A673 (cell line): ENCODE measurements around the gene AKAP1.

Source experiments
- EZH2 ChIP-seq: fragments of 200-600 bp; sonication (generic); IDR thresholded peaks from 2 replicates; pipeline ENCODE4 v1.6.1; 2017; ENCODE audit warnings: borderline replicate concordance, low read depth, mild to moderate bottlenecking, mixed read lengths, antibody characterized with exemption, low read length; ENCODE audit not compliant: poor library complexity, severe bottlenecking
- TF ChIP-seq, protein P1 (sequence below): fragments of 300-800, 200-600 bp; sonication (generic); conservative IDR thresholded peaks from 2 replicates; pipeline ENCODE4 v1.5.1; 2017; ENCODE audit warnings: low read depth, mild to moderate bottlenecking, antibody characterized with exemption, low read length, moderate library complexity, mixed read lengths

GRCh38 chr17:57146273-57146672 lies 61.2 kb downstream of the AKAP1 start:
- TF ChIP-seq, protein P1, sequence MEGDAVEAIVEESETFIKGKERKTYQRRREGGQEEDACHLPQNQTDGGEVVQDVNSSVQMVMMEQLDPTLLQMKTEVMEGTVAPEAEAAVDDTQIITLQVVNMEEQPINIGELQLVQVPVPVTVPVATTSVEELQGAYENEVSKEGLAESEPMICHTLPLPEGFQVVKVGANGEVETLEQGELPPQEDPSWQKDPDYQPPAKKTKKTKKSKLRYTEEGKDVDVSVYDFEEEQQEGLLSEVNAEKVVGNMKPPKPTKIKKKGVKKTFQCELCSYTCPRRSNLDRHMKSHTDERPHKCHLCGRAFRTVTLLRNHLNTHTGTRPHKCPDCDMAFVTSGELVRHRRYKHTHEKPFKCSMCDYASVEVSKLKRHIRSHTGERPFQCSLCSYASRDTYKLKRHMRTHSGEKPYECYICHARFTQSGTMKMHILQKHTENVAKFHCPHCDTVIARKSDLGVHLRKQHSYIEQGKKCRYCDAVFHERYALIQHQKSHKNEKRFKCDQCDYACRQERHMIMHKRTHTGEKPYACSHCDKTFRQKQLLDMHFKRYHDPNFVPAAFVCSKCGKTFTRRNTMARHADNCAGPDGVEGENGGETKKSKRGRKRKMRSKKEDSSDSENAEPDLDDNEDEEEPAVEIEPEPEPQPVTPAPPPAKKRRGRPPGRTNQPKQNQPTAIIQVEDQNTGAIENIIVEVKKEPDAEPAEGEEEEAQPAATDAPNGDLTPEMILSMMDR = no peak
- TF ChIP-seq EZH2 = no peak
